Bladder microvascular endothelial cell (primary cell): ENCODE results near the gene AGPAT4. TPM values are rescaled to one million over a fixed set of nuclear protein-coding genes. Genes with fewer than 3 reads are reported as not detected.

Experiments used
- total RNA-seq: library from RNA; depleted of rRNA; stranded (reverse); fragments of >200 nt; gene quantifications from 2 replicates; pipeline ENCODE4 v1.2.3, GENCODE V29; 2014

Gene AGPAT4
- total RNA-seq, result 8.3 and 14.5 TPM in 2 replicates

GRCh38 chr6:161273752-161274487, at the start of gene AGPAT4:
Gene AGPAT4, minus strand, starts transcription at chr6:161274061. Its CDS starts 41,848 bp downstream, at chr6:161232213.

